Endodermal cell (in vitro differentiated cells): Measurements from ENCODE around the gene MYOM1. TPM values are rescaled to one million over a fixed set of nuclear protein-coding genes. Genes with fewer than 3 reads are reported as not detected.

Experiments used
- DNase-seq: peaks from one replicate; pipeline ENCODE4 v3.0.0-alpha.2; 2017
- H3K27ac ChIP-seq: 2 replicates; pipeline ENCODE4 v1.5.1; 2013; ENCODE audit warnings: mild to moderate bottlenecking, low read depth, low read length, moderate library complexity
- H3K27me3 ChIP-seq: 2 replicates; pipeline ENCODE4 v1.6.1; 2013; ENCODE audit warnings: mild to moderate bottlenecking, low read length, moderate library complexity; ENCODE audit not compliant: insufficient read depth, control insufficient read depth, poor library complexity, severe bottlenecking
- H3K36me3 ChIP-seq: 2 replicates; pipeline ENCODE4 v1.7.0; 2013; ENCODE audit warnings: mild to moderate bottlenecking, low read length, moderate library complexity; ENCODE audit not compliant: control insufficient read depth, insufficient read depth
- H3K4me1 ChIP-seq: one replicate; pipeline ENCODE4 v1.7.0; 2013; ENCODE audit warnings: low read length; ENCODE audit not compliant: control insufficient read depth, insufficient read depth
- H3K4me3 ChIP-seq: 2 replicates; pipeline ENCODE4 v1.5.1; 2013; ENCODE audit warnings: mild to moderate bottlenecking, low read length, moderate library complexity
- H3K9ac ChIP-seq: 2 replicates; pipeline ENCODE4 v1.6.1; 2013; ENCODE audit warnings: mild to moderate bottlenecking, low read length, moderate library complexity; ENCODE audit not compliant: poor library complexity, severe bottlenecking; ENCODE audit errors: extremely low read depth
- H3K9me3 ChIP-seq: 2 replicates; pipeline ENCODE4 v1.6.1; 2013; ENCODE audit warnings: mild to moderate bottlenecking, low read length, moderate library complexity; ENCODE audit not compliant: control insufficient read depth
- H3K27ac Mint-ChIP-seq: 2 replicates; pipeline ENCODE4 v1.8.0; 2020; ENCODE audit warnings: mixed read lengths
- H3K27me3 Mint-ChIP-seq: 2 replicates; pipeline ENCODE4 v1.8.0; 2021; ENCODE audit warnings: mild to moderate bottlenecking, mixed read lengths; ENCODE audit not compliant: insufficient read depth
- H3K36me3 Mint-ChIP-seq: 2 replicates; pipeline ENCODE4 v1.8.0; 2020; ENCODE audit warnings: low read depth, mixed read lengths
- H3K4me1 Mint-ChIP-seq: 2 replicates; pipeline ENCODE4 v1.8.0; 2020; ENCODE audit warnings: mixed read lengths
- H3K4me3 Mint-ChIP-seq: 2 replicates; pipeline ENCODE4 v1.8.0; 2020; ENCODE audit warnings: mild to moderate bottlenecking, moderate library complexity, mixed read lengths
- H3K9me3 Mint-ChIP-seq: 2 replicates; pipeline ENCODE4 v1.8.0; 2020; ENCODE audit warnings: mild to moderate bottlenecking, mixed read lengths
- CTCF ChIP-seq: fragments of 200-600 bp; sonication (generic); conservative IDR thresholded peaks from 2 replicates; pipeline ENCODE4 v1.5.0; 2021; ENCODE audit warnings: antibody characterized with exemption, mild to moderate bottlenecking
- WGBS, 2 experiments: methylation state at CpG; one replicate each; pipeline versions ENCODE4 v1.1.5 to v1.1.7; 2013; ENCODE audit warnings: missing lambda C conversion rate in 2 of 2, mixed read lengths in 1 of 2; ENCODE audit not compliant: insufficient coverage in 1 of 2, insufficient read length in 1 of 2; 5-methylcytosine and 5-hydroxymethylcytosine counted together
- total RNA-seq, 2 donors: library from RNA; stranded (reverse); fragmentation: NEBNext Ultra II Directional in 1 of 2; extraction: Animal tissue kit (Norgen Biotek cat#: 25700) in 1 of 2; gene quantifications; 2 replicates in 1 of 2; 3 replicates in 1 of 2; pipeline ENCODE4 v1.2.1, GENCODE V29; 2021

Gene MYOM1
- total RNA-seq, 2 donors from 2014 or later: 0.49 to 0.88 TPM

- DNase-seq: no peak
- Mint-ChIP-seq H3K36me3 (no peaks in the 10 kb centered on the region), H3K4me1 (peaks cover 8% of the 10 kb centered on the region), H3K9me3 (no peaks in the 10 kb centered on the region), H3K27me3 (peaks cover 2% of the 10 kb centered on the region), H3K4me3 (no peak overlapping the region), H3K27ac (no peak overlapping the region)
- H3K27me3 ChIP-seq: no peaks in the 10 kb centered on the region
- peaks cover 4% of the 10 kb centered on the region for H3K4me1 ChIP-seq
- 77 to 100% methylated on average over 1 of the region's 1 CpG for WGBS, 2 experiments
- TF ChIP-seq CTCF: no peak
- H3K9me3 ChIP-seq: no peaks in the 10 kb centered on the region
- no peak overlapping the region for H3K27ac ChIP-seq
- H3K36me3 ChIP-seq: no peaks in the 10 kb centered on the region
- no peak overlapping the region for H3K4me3 ChIP-seq
- H3K9ac ChIP-seq: no peak overlapping the region
Observed at GRCh38 chr18:3102983-3103382, 116.8 kb downstream of the MYOM1 start.

- Mint-ChIP-seq H3K27me3 (peaks cover 3% of the 10 kb centered on the region), H3K27ac (no peak overlapping the region), H3K36me3 (no peaks in the 10 kb centered on the region), H3K4me3 (no peak overlapping the region), H3K4me1 (peaks cover 4% of the 10 kb centered on the region), H3K9me3 (no peaks in the 10 kb centered on the region)
- Histone ChIP-seq H3K4me3 (no peak overlapping the region), H3K27me3 (no peaks in the 10 kb centered on the region), H3K9ac (no peak overlapping the region), H3K9me3 (no peaks in the 10 kb centered on the region), H3K4me1 (peaks cover 4% of the 10 kb centered on the region), H3K27ac (no peak overlapping the region), H3K36me3 (no peaks in the 10 kb centered on the region)
- no peak for TF ChIP-seq CTCF
- 89 to 100% methylated on average over 2 to 3 of the region's 3 CpGs for whole genome bisulfite sequencing, 2 experiments
- no peak for DNase-seq
Observed at GRCh38 chr18:3100498-3101132, 119.2 kb downstream of the MYOM1 start.

GRCh38 chr18:3099327-3099726 is 120.4 kb downstream of the MYOM1 start:
- Histone ChIP-seq H3K27ac (no peak overlapping the region), H3K4me1 (peaks cover 4% of the 10 kb centered on the region), H3K9me3 (no peaks in the 10 kb centered on the region), H3K9ac (no peak overlapping the region), H3K4me3 (no peak overlapping the region), H3K36me3 (no peaks in the 10 kb centered on the region), H3K27me3 (no peaks in the 10 kb centered on the region)
- peaks cover 6% of the 10 kb centered on the region for H3K4me1 Mint-ChIP-seq
- H3K27ac Mint-ChIP-seq: no peak overlapping the region
- H3K9me3 Mint-ChIP-seq: no peaks in the 10 kb centered on the region
- 4% methylated on average over 1 of the region's 1 CpG; no CpG with 5 or more reads in 1 of the 2 experiments for WGBS, 2 experiments
- no peak for DNase-seq
- H3K4me3 Mint-ChIP-seq: no peak overlapping the region
- peaks cover 4% of the 10 kb centered on the region for H3K27me3 Mint-ChIP-seq
- no peaks in the 10 kb centered on the region for H3K36me3 Mint-ChIP-seq
- TF ChIP-seq CTCF: no peak
